ENCODE data around the gene STRBP. TPM values are rescaled to one million over a fixed set of nuclear protein-coding genes. Genes with fewer than 3 reads are reported as not detected.

The STRBP gene
- total and polyA plus RNA-seq, 2 of the 4 experiments (the other 2 are of a cell fraction): 2.1 to 2.5 TPM

DNA sequence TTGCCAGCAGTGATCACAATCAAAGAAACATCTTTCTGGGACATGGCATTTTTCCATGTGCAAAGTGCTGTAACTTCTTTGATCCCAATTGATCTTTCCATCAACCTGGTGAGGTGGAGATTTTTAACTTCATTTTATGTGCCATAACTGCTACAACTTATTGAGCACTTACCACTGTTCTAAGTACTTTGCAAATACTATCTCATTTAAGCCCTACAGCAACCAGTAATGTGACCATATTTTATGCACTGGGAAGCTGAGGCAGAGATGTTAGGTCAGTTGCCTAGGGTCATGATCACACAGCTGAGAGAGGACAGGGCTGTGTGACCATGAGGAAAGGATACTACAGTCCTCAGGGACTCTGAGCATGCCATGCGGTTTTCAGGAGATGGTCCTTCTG is 17.9 kb upstream of the STRBP start:
- H3K79me1 ChIP-seq (ENCODE audit: low read depth in 1 of 2, low read length in 2 of 2): no peaks in the 10 kb centered on the region
- no peaks in the 10 kb centered on the region for H3K9me3 ChIP-seq (ENCODE audit: control insufficient read depth, insufficient read depth, low read length)
- no peak overlapping the region for H2BK15ac ChIP-seq (ENCODE audit: low read depth, low read length)
- WGBS, 2 experiments (ENCODE audit: extremely low coverage in 2 of 2, insufficient read length in 1 of 2): no CpG with 5 or more reads among the region's 1 CpG
- no peak overlapping the region for H2AFZ ChIP-seq (replicated peaks; ENCODE audit: low read length, poor library complexity)
- no peak overlapping the region for H2BK120ac ChIP-seq (ENCODE audit: low read depth, low read length)
- no peak overlapping the region for H2BK5ac ChIP-seq (ENCODE audit: low read depth, low read length, poor library complexity, severe bottlenecking)
- H3K4ac ChIP-seq (ENCODE audit: low read depth, low read length): no peak overlapping the region
- H3K9ac ChIP-seq (ENCODE audit: low read depth, low read length): no peak overlapping the region
- no peak overlapping the region for H3K18ac ChIP-seq (ENCODE audit: low read depth, low read length)
- ChIA-PET CTCF (no interaction called here), POLR2A (ENCODE audit: unreplicated experiment) (no interaction called here)
- H3K27me3 ChIP-seq (ENCODE audit: control insufficient read depth, insufficient read depth, low read length): peaks cover 27% of the 10 kb centered on the region
- no peak overlapping the region for H3K4me3 ChIP-seq (ENCODE audit: insufficient read depth, low read depth, low read length)
- no peaks in the 10 kb centered on the region for H4K20me1 ChIP-seq (ENCODE audit: insufficient read depth, low read length)
- H3K36me3 ChIP-seq (ENCODE audit: control insufficient read depth, insufficient read depth, low read length): no peaks in the 10 kb centered on the region
- H4K5ac ChIP-seq (ENCODE audit: low read depth, low read length): no peak overlapping the region
- intact Hi-C loops (cut with micrococcal nuclease): no loop called here
- H3K14ac ChIP-seq (replicated peaks; ENCODE audit: low read depth, low read length): no peak overlapping the region
- H4K8ac ChIP-seq (ENCODE audit: low read depth in 2 of 2, low read length in 2 of 2): no peak overlapping the region
- H3K4me2 ChIP-seq (ENCODE audit: low read depth, low read length): no peak overlapping the region
- H2AK5ac ChIP-seq (ENCODE audit: low read depth, low read length): no peak overlapping the region
- BruUV-seq (replicated peaks): no TSS peak
- in situ Hi-C loops (cut with MboI; ENCODE audit: low sequenced_read_pairs): no loop called here
- H2AK9ac ChIP-seq (replicated peaks; ENCODE audit: low read depth, low read length, poor library complexity): no peak overlapping the region
- no peak overlapping the region for H2BK20ac ChIP-seq (ENCODE audit: low read depth, low read length)
- TF ChIP-seq FOS (IDR thresholded peaks at IDR 0.05; ENCODE audit: low read depth, low read length): no peak
- H3K4me1 ChIP-seq (ENCODE audit: control insufficient read depth, insufficient read depth, low read length): no peaks in the 10 kb centered on the region
- H3K23ac ChIP-seq (ENCODE audit: low read depth, low read length): no peak overlapping the region; the same call in 1 of the 2 replicates
- DNase-seq (no peak), ATAC-seq (ENCODE audit: low read depth) (no peak)
- H3K9me1 ChIP-seq (ENCODE audit: insufficient read depth, low read length): 0 out of 2 replicates have a peak, but pooled peaks cover 2% of the 10 kb centered on the region
- H4K91ac ChIP-seq (ENCODE audit: insufficient read depth, low read depth, low read length): no peak overlapping the region
- dilution Hi-C loops (cut with HindIII; ENCODE audit: low sequenced_read_pairs, unreplicated experiment): no loop called here
- no peak overlapping the region for H3K27ac ChIP-seq (ENCODE audit: insufficient read depth, low read length)
- no peak overlapping the region for H3K56ac ChIP-seq (ENCODE audit: extremely low read depth, insufficient read depth, low read length)

Data from IMR-90 (cell line).